GM13976 (cell line): ENCODE measurements around the gene WDSUB1.

ENCODE experiments used
- DNase-seq: peaks from one replicate; pipeline ENCODE4 v3.0.0; 2012; ENCODE audit warnings: low spot score
- CTCF ChIP-seq: IDR thresholded peaks from 2 replicates; pipeline ENCODE4 v1.5.1; 2012; ENCODE audit warnings: borderline replicate concordance, mild to moderate bottlenecking; ENCODE audit not compliant: insufficient read depth; ENCODE audit errors: extremely low read depth, missing control alignments, control extremely low read depth
- in situ Hi-C: fragments of 300-500 bp; cut with MboI; formaldehyde crosslinking; loops from one replicate; pipeline ENCODE4 v1.12.0; 2022; ENCODE audit warnings: low sequenced_read_pairs, mixed read lengths, inconsistent platforms; ENCODE audit not compliant: unreplicated experiment

The WDSUB1 gene

GRCh38 chr2:159285433-159285832 is 1.1 kb downstream of the WDSUB1 start:
- in situ Hi-C loops: no loop called here
- no peak for DNase-seq

GRCh38 chr2:159283529-159283928 is 3.0 kb downstream of the WDSUB1 start:
- in situ Hi-C loops: no loop called here
- DNase-seq: no peak
- TF ChIP-seq CTCF: no peak

More at GRCh38 chr2:159285433-159285832, 1.1 kb downstream of the WDSUB1 start:
- no peak for TF ChIP-seq CTCF

- no peak for TF ChIP-seq CTCF
- in situ Hi-C loops: no loop called here
- DNase-seq: no peak
These were observed 5.5 kb downstream of the WDSUB1 start for GRCh38 chr2:159281002-159281401.

- no peak for TF ChIP-seq CTCF
- no peak for DNase-seq
- in situ Hi-C loops: no loop called here
These were observed 6.8 kb downstream of the WDSUB1 start for GRCh38 chr2:159279700-159280099.

- DNase-seq: no peak
- in situ Hi-C loops: no loop called here
- TF ChIP-seq CTCF: no peak
These were observed 11.4 kb downstream of the WDSUB1 start for GRCh38 chr2:159275111-159275510.

GRCh38 chr2:159272156-159272555 is 14.3 kb downstream of the WDSUB1 start:
- in situ Hi-C loops: no loop called here
- DNase-seq: no peak
- TF ChIP-seq CTCF: no peak

GRCh38 chr2:159270744-159271379 is 15.6 kb downstream of the WDSUB1 start:
- DNase-seq: no peak
- no peak for TF ChIP-seq CTCF
- in situ Hi-C loops: no loop called here
